Peyer's patch (tissue), 4 donors: ENCODE results near the gene MACROD2. TPM values are rescaled to one million over a fixed set of nuclear protein-coding genes. Genes with fewer than 3 reads are reported as not detected.
"Not testable (repeated sequence)": the region's sequence is repeated elsewhere in the genome, so short reads cannot be mapped to it uniquely, and the experiment has no call there.

Experiments used
- DNase-seq, 3 donors: peaks; one replicate each; pipeline ENCODE4 v3.0.0-alpha.2; 2017 to 2019
- H3K27ac ChIP-seq, 4 donors: fragments of 200-600 bp; sonication (generic); one replicate each; pipeline ENCODE4 v1.5.1; 2016 to 2019
- H3K27me3 ChIP-seq, 2 donors: fragments of 200-600 bp; sonication (generic); one replicate each; pipeline ENCODE4 v1.5.1; 2019
- H3K36me3 ChIP-seq, 3 donors: fragments of 200-600 bp; sonication (generic); one replicate each; pipeline ENCODE4 v1.5.1; 2016 to 2019
- H3K4me1 ChIP-seq, 4 donors: fragments of 200-600 bp; sonication (generic); one replicate each; pipeline ENCODE4 v1.5.1; 2016 to 2019
- H3K4me3 ChIP-seq, 4 donors: fragments of 200-600 bp; sonication (generic); 1 replicate in 3 of 4; 2 replicates in 1 of 4; pipeline ENCODE4 v1.5.1; 2016 to 2019; ENCODE audit warnings: mild to moderate bottlenecking in 1 of 4
- H3K9me3 ChIP-seq, 4 donors: fragments of 200-600 bp; sonication (generic); one replicate each; pipeline ENCODE4 v1.5.1; 2016 to 2019; ENCODE audit warnings: mild to moderate bottlenecking in 1 of 4
- POLR2A ChIP-seq, 2 donors: fragments of 450-650 bp; IDR thresholded peaks; one replicate each; pipeline ENCODE4 v1.5.1; 2017; ENCODE audit warnings: antibody characterized with exemption in 2 of 2, mild to moderate bottlenecking in 2 of 2, moderate library complexity in 2 of 2
- total RNA-seq, 4 donors: library from RNA; depleted of rRNA; stranded (reverse); fragments of >200 nt; gene quantifications; one replicate each; pipeline ENCODE4 v1.1.0, GENCODE V29; 2016
- TF ChIP-seq, protein P1 (sequence below), 6 experiments: fragments of 450-650 bp in 4 of 6; fragments of 200-600 bp in 2 of 6; sonication (generic) in 1 of 6; IDR thresholded peaks; one replicate each; pipeline ENCODE4 v1.5.1; 2017 to 2019; ENCODE audit warnings: antibody characterized with exemption in 6 of 6, mild to moderate bottlenecking in 3 of 6, moderate library complexity in 1 of 6

The MACROD2 gene
- total RNA-seq, 4 donors from 2014 or later, result 2.5 to 10.7 (median 6.5) TPM

DNA sequence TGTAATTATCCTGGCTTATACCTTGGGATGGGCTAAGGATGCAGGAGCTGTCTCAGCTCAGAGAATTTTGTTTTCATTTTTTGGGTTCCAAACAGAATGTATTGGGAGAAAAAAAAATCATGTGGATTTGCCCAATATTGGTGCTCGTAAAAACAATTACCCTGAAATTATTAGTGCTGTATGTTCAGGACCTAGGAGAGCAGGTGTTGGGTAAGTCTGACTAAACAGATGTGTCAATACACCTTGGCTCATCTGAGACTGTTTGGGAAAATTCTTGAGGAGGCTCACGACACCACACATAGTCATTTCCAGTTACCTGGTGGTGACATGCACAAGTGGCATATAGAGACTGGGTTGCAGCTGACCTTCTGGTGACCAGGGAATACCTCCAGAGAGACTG lies 1144.2 kb downstream of the MACROD2 start:
- no peak for DNase-seq
- Histone ChIP-seq H3K9me3 (no peaks in the 10 kb centered on the region), H3K4me1 (no peaks in the 10 kb centered on the region), H3K36me3 (no peaks in the 10 kb centered on the region), H3K27me3 (no peaks in the 10 kb centered on the region), H3K4me3 (no peak overlapping the region), H3K27ac (no peak overlapping the region)
- TF ChIP-seq, protein P1, sequence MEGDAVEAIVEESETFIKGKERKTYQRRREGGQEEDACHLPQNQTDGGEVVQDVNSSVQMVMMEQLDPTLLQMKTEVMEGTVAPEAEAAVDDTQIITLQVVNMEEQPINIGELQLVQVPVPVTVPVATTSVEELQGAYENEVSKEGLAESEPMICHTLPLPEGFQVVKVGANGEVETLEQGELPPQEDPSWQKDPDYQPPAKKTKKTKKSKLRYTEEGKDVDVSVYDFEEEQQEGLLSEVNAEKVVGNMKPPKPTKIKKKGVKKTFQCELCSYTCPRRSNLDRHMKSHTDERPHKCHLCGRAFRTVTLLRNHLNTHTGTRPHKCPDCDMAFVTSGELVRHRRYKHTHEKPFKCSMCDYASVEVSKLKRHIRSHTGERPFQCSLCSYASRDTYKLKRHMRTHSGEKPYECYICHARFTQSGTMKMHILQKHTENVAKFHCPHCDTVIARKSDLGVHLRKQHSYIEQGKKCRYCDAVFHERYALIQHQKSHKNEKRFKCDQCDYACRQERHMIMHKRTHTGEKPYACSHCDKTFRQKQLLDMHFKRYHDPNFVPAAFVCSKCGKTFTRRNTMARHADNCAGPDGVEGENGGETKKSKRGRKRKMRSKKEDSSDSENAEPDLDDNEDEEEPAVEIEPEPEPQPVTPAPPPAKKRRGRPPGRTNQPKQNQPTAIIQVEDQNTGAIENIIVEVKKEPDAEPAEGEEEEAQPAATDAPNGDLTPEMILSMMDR (IDR thresholded peaks at IDR 0.05), result no peak
- no peak for TF ChIP-seq POLR2A (IDR thresholded peaks at IDR 0.05)

DNA sequence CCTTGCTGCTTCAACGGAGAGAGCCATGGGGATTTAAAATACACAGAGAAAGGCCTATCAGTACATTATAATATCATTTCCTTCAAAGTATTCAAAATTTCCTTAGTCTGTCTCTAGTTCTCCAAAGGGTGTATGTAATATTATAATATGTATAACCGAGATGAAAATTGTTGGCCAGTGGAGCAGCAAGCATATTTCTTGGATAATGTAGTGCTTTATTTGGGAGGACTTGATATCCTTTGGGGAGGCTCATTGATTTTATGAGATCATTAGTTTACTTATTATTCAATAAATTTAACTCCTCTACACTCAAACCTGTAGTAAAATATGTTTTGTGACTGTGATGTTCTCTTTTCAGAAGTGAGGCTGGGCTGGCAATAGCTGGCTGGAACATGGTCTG lies 1145.0 kb downstream of the MACROD2 start:
- no peak overlapping the region for H3K27ac ChIP-seq

DNA sequence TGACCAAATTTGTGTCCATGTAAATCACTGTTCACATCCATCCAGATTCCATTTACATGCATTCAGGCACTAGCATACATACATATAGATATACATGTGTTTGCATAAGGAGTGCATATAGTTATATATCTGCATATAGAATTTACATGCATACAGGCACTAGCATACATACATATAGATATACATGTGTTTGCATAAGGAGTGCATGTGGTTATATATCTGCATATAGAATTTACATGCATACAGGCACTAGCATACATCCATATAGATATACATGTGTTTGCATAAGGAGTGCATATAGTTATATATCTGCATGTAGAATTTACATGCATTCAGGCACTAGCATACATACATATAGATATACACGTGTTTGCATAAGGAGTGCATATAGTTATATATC lies 1145.6 kb downstream of the MACROD2 start:
- not testable (repeated sequence) for H3K4me3 ChIP-seq, H3K36me3 ChIP-seq, DNase-seq, H3K9me3 ChIP-seq, H3K4me1 ChIP-seq, H3K27ac ChIP-seq, H3K27me3 ChIP-seq

More for the DNA sequence above, 1145.0 kb downstream of the MACROD2 start:
- Histone ChIP-seq H3K9me3 (no peaks in the 10 kb centered on the region), H3K27me3 (no peaks in the 10 kb centered on the region), H3K4me3 (no peak overlapping the region), H3K4me1 (no peaks in the 10 kb centered on the region), H3K36me3 (no peaks in the 10 kb centered on the region)
- TF ChIP-seq, protein P1 (IDR thresholded peaks at IDR 0.05), result no peak
- no peak for TF ChIP-seq POLR2A (IDR thresholded peaks at IDR 0.05)
- no peak for DNase-seq

DNA sequence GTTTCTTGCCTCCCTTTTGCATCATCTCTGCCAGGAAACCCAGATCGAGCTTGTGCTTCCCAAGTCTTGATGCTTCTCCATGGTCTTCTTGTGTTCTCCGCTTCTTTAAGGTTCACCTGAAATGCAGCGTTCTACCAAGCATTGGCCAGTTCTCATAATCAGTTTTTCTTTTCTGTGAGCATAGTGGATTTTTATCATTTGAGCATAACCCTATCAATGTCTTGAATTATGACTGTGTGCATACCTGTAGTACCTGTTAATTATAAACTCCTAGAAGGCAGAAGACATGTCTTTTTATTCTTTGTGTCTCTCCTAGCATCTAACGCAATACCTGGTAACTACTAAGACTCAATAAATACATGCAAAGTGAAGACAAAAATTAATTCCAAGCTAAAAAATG lies 1146.5 kb downstream of the MACROD2 start:
- Histone ChIP-seq H3K36me3 (no peaks in the 10 kb centered on the region), H3K4me1 (no peaks in the 10 kb centered on the region), H3K4me3 (no peak overlapping the region), H3K27me3 (no peaks in the 10 kb centered on the region), H3K9me3 (no peaks in the 10 kb centered on the region), H3K27ac (no peak overlapping the region)
- no peak for TF ChIP-seq POLR2A (IDR thresholded peaks at IDR 0.05)
- TF ChIP-seq, protein P1 (IDR thresholded peaks at IDR 0.05), result no peak
- DNase-seq, result no peak

DNA sequence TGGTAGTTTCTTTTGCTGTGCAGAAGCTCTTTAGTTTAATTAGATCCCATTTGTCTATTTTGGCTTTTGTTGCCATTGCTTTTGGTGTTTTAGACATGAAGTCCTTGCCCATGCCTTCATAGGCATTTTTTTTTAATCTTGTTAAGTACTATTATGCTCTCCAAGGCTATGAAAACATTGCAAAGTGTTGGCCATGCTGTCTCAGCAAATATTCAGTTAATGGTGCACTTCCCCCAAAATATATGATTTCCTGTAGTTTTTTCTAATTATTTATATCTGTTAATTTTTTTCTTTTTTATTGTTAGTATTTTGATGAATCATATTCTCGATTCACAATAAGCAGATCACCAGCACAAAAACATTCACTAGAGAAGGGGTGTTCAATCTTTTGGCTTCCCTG lies 1148.2 kb downstream of the MACROD2 start:
- Histone ChIP-seq H3K27me3 (no peaks in the 10 kb centered on the region), H3K4me1 (no peaks in the 10 kb centered on the region), H3K27ac (no peak overlapping the region), H3K36me3 (no peaks in the 10 kb centered on the region), H3K9me3 (no peaks in the 10 kb centered on the region), H3K4me3 (no peak overlapping the region)
- DNase-seq, result no peak
- TF ChIP-seq, protein P1 (IDR thresholded peaks at IDR 0.05), result no peak
- no peak for TF ChIP-seq POLR2A (IDR thresholded peaks at IDR 0.05)

DNA sequence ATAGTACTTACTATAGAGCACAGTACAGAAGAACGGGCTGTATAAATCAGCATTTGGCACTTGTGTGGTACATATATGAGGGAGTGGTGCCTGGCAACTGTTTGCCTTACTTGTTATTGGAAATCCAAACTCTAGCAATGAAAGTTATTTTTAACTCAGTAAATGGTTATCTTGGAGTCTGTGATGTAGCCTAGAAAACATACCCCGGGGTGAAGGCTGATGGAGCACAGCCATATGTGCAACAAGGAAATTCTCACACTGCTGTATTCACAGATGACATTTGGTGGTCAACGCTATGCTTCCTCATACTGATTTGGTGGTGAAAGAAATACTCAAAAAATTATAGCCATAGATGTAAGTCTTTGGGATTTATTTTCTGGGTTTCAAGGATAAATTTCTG lies 1149.6 kb downstream of the MACROD2 start:
- Histone ChIP-seq H3K4me3 (no peak overlapping the region), H3K9me3 (no peaks in the 10 kb centered on the region), H3K27ac (no peak overlapping the region), H3K4me1 (no peaks in the 10 kb centered on the region), H3K36me3 (no peaks in the 10 kb centered on the region), H3K27me3 (no peaks in the 10 kb centered on the region)
- no peak for DNase-seq
- TF ChIP-seq, protein P1 (IDR thresholded peaks at IDR 0.05), result no peak
- TF ChIP-seq POLR2A (IDR thresholded peaks at IDR 0.05), result no peak
